ENCODE measurements around the gene RSPO3.

GRCh38 chr6:127120023-127120786, 1.7 kb downstream of the RSPO3 start:
- TF ChIP-seq CTCF (IDR thresholded peaks at IDR 0.05) (no peak), POLR2AphosphoS5 (IDR thresholded peaks at IDR 0.05) (no peak), EP300 (IDR thresholded peaks at IDR 0.05) (no peak)
